GM12878 (cell line): ENCODE data around the gene DIP2C. TPM values are rescaled to one million over a fixed set of nuclear protein-coding genes. Genes with fewer than 3 reads are reported as not detected.

Experiments
- ATAC-seq: fragments of 200-7000 bp; cut with Tn5 transposase; 3 replicates; pipeline ENCODE4 v1.9.1; 2020; ENCODE audit warnings: mild to moderate bottlenecking, moderate library complexity
- BruUV-seq: library from RNA; stranded (reverse); fragments of 400-500 nt; replicated peaks from 2 replicates; lab custom pipeline; 2021; lab: Mats Ljungman, UMichigan
- CTCF ChIA-PET: fragments of 300-600 bp; sonication (Branson Sonifier 250); formaldehyde crosslinking; extraction: SDS; loops from one replicate; lab custom pipeline; 2021; ENCODE audit warnings: inconsistent platforms; lab: Yijun Ruan, JAX
- POLR2A ChIA-PET: fragments of 350-600 bp; formaldehyde crosslinking; extraction: SDS; loops from one replicate; lab custom pipeline; 2021; ENCODE audit warnings: inconsistent platforms; lab: Charles Lee
- RAD21 ChIA-PET: fragments of 300-600 bp; sonication (Branson Sonifier 250); formaldehyde crosslinking; loops from one replicate; lab custom pipeline; 2023; ENCODE audit warnings: antibody characterized with exemption; ENCODE audit not compliant: unreplicated experiment; lab: Charles Lee
- SMC1A ChIA-PET: fragments of 300-600 bp; sonication (Branson Sonifier 250); formaldehyde crosslinking; loops from one replicate; lab custom pipeline; 2023; ENCODE audit not compliant: unreplicated experiment, uncharacterized antibody; lab: Charles Lee
- DNase-seq: peaks from one replicate; pipeline ENCODE4 v3.0.0-alpha.2; 2011; ENCODE audit warnings: low read depth, low spot score
- FAIRE-seq: peaks from 3 replicates; lab custom pipeline; 2011; peaks lifted over from hg19 to GRCh38; lab: Jason Lieb, UNC
- H2AFZ ChIP-seq: 2 replicates; pipeline ENCODE4 v1.6.0; 2011; ENCODE audit warnings: low read depth, low read length, control low read depth; ENCODE audit not compliant: control insufficient read depth
- H3K27ac ChIP-seq: 2 replicates; pipeline ENCODE4 v1.5.1; 2011; ENCODE audit warnings: control low read depth; ENCODE audit not compliant: control insufficient read depth, insufficient read depth
- H3K27me3 ChIP-seq, 2 experiments: replicated peaks in 1 of 2; 2 replicates each; pipeline versions ENCODE4 v1.6.0 to v1.6.1; 2011; ENCODE audit warnings: low read length in 1 of 2; ENCODE audit not compliant: control insufficient read depth in 2 of 2, insufficient read depth in 2 of 2
- H3K36me3 ChIP-seq, 2 experiments: 2 replicates each; pipeline ENCODE4 v1.5.1; 2011; ENCODE audit warnings: low read length in 1 of 2; ENCODE audit not compliant: control insufficient read depth in 2 of 2, insufficient read depth in 2 of 2
- H3K4me1 ChIP-seq: 2 replicates; pipeline ENCODE4 v1.6.1; 2011; ENCODE audit warnings: mild to moderate bottlenecking, low read length, moderate library complexity, mixed read lengths; ENCODE audit not compliant: control insufficient read depth, insufficient read depth
- H3K4me2 ChIP-seq: 2 replicates; pipeline ENCODE4 v1.6.0; 2011; ENCODE audit warnings: control low read depth; ENCODE audit not compliant: control insufficient read depth, insufficient read depth
- H3K4me3 ChIP-seq: fragments of 200-600 bp; sonication (generic); 2 replicates; pipeline ENCODE4 v1.5.1; 2016
- H3K79me2 ChIP-seq: 2 replicates; pipeline ENCODE4 v1.6.0; 2011; ENCODE audit warnings: low read length; ENCODE audit not compliant: control insufficient read depth, insufficient read depth
- H3K9ac ChIP-seq: 2 replicates; pipeline ENCODE4 v1.8.0; 2011; ENCODE audit warnings: low read length, control low read depth, mixed read lengths; ENCODE audit not compliant: control insufficient read depth, insufficient read depth
- H3K9me3 ChIP-seq: replicated peaks from 3 replicates; pipeline ENCODE4 v1.5.1; 2011; ENCODE audit warnings: mild to moderate bottlenecking, low read length; ENCODE audit not compliant: control insufficient read depth, insufficient read depth
- H4K20me1 ChIP-seq: 2 replicates; pipeline ENCODE4 v1.6.0; 2011; ENCODE audit not compliant: control insufficient read depth, insufficient read depth
- BACH1 ChIP-seq: fragments of 450-650 bp; IDR thresholded peaks from 2 replicates; pipeline ENCODE4 v1.6.1; 2017; ENCODE audit warnings: mild to moderate bottlenecking, borderline replicate concordance
- BCL11A ChIP-seq: IDR thresholded peaks from 2 replicates; pipeline ENCODE4 v1.6.1; 2011; ENCODE audit warnings: low read depth, low read length
- IKZF2 ChIP-seq, 2 experiments: fragments of 450-650 bp; IDR thresholded peaks; 2 replicates each; pipeline ENCODE4 v1.6.1; 2017; ENCODE audit warnings: mild to moderate bottlenecking in 2 of 2, moderate library complexity in 2 of 2
- KAT2A ChIP-seq: conservative IDR thresholded peaks from 2 replicates; pipeline ENCODE4 v1.6.1; 2011; ENCODE audit warnings: low read depth, low read length; ENCODE audit not compliant: control insufficient read depth
- KLF5 ChIP-seq: fragments of 450-650 bp; IDR thresholded peaks from 2 replicates; pipeline ENCODE4 v1.6.1; 2014; ENCODE audit warnings: mild to moderate bottlenecking; ENCODE audit not compliant: partially characterized antibody
- LARP7 ChIP-seq: fragments of 450-650 bp; IDR thresholded peaks from 2 replicates; pipeline ENCODE4 v1.6.1; 2017; ENCODE audit warnings: mild to moderate bottlenecking
- MTA3 ChIP-seq: IDR thresholded peaks from 2 replicates; pipeline ENCODE4 v1.6.1; 2012; ENCODE audit warnings: low read length, inconsistent platforms, borderline replicate concordance
- NRF1 ChIP-seq: conservative IDR thresholded peaks from 2 replicates; pipeline ENCODE4 v1.6.1; 2011; ENCODE audit warnings: mild to moderate bottlenecking, low read depth, low read length, improper control_type of control experiment
- SMAD5 ChIP-seq: IDR thresholded peaks from 2 replicates; pipeline ENCODE4 v1.6.1; 2016; ENCODE audit warnings: antibody characterized with exemption, low read depth
- WRNIP1 ChIP-seq: IDR thresholded peaks from 2 replicates; pipeline ENCODE4 v1.6.1; 2011; ENCODE audit warnings: low read depth, low read length, improper control_type of control experiment, borderline replicate concordance
- WGBS: methylation state at CpG from one replicate; pipeline ENCODE4 v1.1.6; 2016; ENCODE audit warnings: low lambda C conversion rate; ENCODE audit not compliant: insufficient replicate concordance, insufficient coverage; ENCODE audit errors: missing lambda C conversion rate; 5-methylcytosine and 5-hydroxymethylcytosine counted together
- in situ Hi-C: fragments of 300-500 bp; cut with MboI; formaldehyde crosslinking; loops from 9 replicates; pipeline ENCODE4 v1.14.3; 2018; ENCODE audit warnings: mixed read lengths
- intact Hi-C: fragments of 100-400 bp; cut with micrococcal nuclease; formaldehyde crosslinking; loops from one replicate; pipeline ENCODE4 v1.14.2; 2022; ENCODE audit not compliant: unreplicated experiment
- polyA plus RNA-seq, 11 experiments: library from polyadenylated mRNA; depleted of rRNA in 4 of 11; unstranded in 6 of 11; stranded (reverse) in 5 of 11; fragments of >200 nt; fragmentation: Nextera tagmentation in 4 of 11; fragmentation: Illumina TruSeq in 1 of 11; extraction: Ambion mirVana in 4 of 11; extraction: Trizol in 1 of 11; gene quantifications; 1 replicate in 1 of 11; 2 replicates in 10 of 11; pipeline versions ENCODE4 v1.2.1 to v1.2.3, GENCODE V29; 2011 to 2016; ENCODE audit warnings: inconsistent platforms in 2 of 11, missing spikeins in 2 of 11, low read depth in 1 of 11
- total RNA-seq, 4 experiments: library from RNA; depleted of rRNA in 3 of 4; stranded (reverse); fragments of >200 nt in 3 of 4; fragmentation: Illumina TruSeq in 1 of 4; extraction: Trizol in 1 of 4; gene quantifications; 2 replicates each; pipeline versions ENCODE4 v1.2.1 to v1.2.3, GENCODE V29; 2013 to 2021
- TF ChIP-seq, protein P1 (sequence below): fragments of 450-650 bp; IDR thresholded peaks from 2 replicates; pipeline ENCODE4 v1.6.1; 2016; ENCODE audit warnings: mild to moderate bottlenecking, moderate library complexity, borderline replicate concordance
- TF ChIP-seq, protein P2 (sequence below): fragments of 450-650 bp; IDR thresholded peaks from 2 replicates; pipeline ENCODE4 v1.6.1; 2018; ENCODE audit warnings: borderline replicate concordance, mild to moderate bottlenecking; ENCODE audit not compliant: partially characterized antibody

DIP2C gene
- total and polyA plus RNA-seq, 10 of the 15 experiments (the other 5 are each of a cell fraction or from before 2014, with no cell fraction given), result 0.01 to 0.10 (median 0.06) TPM

DNA sequence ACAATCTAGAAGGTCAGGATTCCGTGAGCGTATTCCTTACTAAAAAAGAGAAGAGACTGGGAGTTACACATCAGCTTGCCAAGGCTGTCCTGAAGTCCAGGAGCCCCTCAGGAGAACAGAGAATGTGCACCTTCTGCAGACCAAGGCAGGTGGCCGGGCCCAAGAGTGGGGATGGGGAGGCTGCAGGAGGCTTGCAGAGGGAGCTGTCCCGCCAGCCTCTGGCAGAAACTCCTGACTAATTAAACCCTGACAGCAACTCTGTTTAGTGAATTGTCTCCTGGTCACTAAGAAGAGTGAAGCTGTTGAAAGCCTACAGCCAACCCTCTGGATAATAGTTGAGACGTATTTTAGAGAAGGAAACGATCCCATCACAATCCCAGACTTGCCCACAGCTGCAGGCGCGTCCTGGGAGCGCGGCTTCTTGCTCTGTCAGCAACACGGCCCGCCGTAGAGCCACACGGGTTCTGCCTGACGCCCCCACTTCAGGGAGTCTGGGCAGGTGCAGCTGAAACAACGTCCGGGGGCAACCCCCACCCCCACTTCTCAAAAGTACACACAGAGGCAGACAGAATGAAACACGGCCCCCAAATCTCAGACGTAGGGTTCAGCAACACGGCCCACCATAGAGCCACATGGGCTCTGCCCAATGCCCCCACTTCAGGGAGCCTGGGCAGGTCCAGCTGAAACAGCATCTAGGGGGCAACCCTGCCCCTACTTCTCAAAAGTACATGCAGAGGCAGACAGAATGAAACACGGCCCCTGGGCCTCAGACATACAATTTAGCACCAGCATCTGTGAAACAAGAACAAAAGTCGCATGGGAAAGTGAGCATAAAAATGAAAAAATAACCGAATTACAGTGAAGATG, 45.2 kb downstream of the DIP2C start:
- no peak overlapping the region for H2AFZ ChIP-seq
- no peak for FAIRE-seq
- H3K4me1 ChIP-seq, result no peaks in the 10 kb centered on the region
- H3K36me3 ChIP-seq, result no peaks in the 10 kb centered on the region
- POLR2A ChIA-PET, result no interaction called here
- H3K4me2 ChIP-seq, result no peak overlapping the region
- H3K9ac ChIP-seq, result no peak overlapping the region
- in situ Hi-C loops (no loop called here), intact Hi-C loops (no loop called here)
- RAD21 ChIA-PET, result no interaction called here
- H4K20me1 ChIP-seq, result no peaks in the 10 kb centered on the region
- WGBS, result 57% methylated on average over 23 of the region's 23 CpGs
- H3K79me2 ChIP-seq, result no peaks in the 10 kb centered on the region
- peaks cover 1% of the 10 kb centered on the region; the same call in 1 of the 3 replicates for H3K9me3 ChIP-seq
- no peaks in the 10 kb centered on the region for H3K27me3 ChIP-seq
- no peak overlapping the region for H3K27ac ChIP-seq
- no peak overlapping the region for H3K4me3 ChIP-seq
- ATAC-seq, result no peak
- TF ChIP-seq, protein P1, sequence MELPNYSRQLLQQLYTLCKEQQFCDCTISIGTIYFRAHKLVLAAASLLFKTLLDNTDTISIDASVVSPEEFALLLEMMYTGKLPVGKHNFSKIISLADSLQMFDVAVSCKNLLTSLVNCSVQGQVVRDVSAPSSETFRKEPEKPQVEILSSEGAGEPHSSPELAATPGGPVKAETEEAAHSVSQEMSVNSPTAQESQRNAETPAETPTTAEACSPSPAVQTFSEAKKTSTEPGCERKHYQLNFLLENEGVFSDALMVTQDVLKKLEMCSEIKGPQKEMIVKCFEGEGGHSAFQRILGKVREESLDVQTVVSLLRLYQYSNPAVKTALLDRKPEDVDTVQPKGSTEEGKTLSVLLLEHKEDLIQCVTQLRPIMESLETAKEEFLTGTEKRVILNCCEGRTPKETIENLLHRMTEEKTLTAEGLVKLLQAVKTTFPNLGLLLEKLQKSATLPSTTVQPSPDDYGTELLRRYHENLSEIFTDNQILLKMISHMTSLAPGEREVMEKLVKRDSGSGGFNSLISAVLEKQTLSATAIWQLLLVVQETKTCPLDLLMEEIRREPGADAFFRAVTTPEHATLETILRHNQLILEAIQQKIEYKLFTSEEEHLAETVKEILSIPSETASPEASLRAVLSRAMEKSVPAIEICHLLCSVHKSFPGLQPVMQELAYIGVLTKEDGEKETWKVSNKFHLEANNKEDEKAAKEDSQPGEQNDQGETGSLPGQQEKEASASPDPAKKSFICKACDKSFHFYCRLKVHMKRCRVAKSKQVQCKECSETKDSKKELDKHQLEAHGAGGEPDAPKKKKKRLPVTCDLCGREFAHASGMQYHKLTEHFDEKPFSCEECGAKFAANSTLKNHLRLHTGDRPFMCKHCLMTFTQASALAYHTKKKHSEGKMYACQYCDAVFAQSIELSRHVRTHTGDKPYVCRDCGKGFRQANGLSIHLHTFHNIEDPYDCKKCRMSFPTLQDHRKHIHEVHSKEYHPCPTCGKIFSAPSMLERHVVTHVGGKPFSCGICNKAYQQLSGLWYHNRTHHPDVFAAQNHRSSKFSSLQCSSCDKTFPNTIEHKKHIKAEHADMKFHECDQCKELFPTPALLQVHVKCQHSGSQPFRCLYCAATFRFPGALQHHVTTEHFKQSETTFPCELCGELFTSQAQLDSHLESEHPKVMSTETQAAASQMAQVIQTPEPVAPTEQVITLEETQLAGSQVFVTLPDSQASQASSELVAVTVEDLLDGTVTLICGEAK, result no peak
- TF ChIP-seq KAT2A, result no peak
- no peak for TF ChIP-seq BCL11A
- TF ChIP-seq NRF1, result no peak
- no peak for TF ChIP-seq SMAD5
- no peak for TF ChIP-seq WRNIP1
- TF ChIP-seq IKZF2 (IDR thresholded peaks at IDR 0.05), result no peak
- no peak for TF ChIP-seq BACH1
- TF ChIP-seq MTA3, result no peak
- TF ChIP-seq, protein P2, sequence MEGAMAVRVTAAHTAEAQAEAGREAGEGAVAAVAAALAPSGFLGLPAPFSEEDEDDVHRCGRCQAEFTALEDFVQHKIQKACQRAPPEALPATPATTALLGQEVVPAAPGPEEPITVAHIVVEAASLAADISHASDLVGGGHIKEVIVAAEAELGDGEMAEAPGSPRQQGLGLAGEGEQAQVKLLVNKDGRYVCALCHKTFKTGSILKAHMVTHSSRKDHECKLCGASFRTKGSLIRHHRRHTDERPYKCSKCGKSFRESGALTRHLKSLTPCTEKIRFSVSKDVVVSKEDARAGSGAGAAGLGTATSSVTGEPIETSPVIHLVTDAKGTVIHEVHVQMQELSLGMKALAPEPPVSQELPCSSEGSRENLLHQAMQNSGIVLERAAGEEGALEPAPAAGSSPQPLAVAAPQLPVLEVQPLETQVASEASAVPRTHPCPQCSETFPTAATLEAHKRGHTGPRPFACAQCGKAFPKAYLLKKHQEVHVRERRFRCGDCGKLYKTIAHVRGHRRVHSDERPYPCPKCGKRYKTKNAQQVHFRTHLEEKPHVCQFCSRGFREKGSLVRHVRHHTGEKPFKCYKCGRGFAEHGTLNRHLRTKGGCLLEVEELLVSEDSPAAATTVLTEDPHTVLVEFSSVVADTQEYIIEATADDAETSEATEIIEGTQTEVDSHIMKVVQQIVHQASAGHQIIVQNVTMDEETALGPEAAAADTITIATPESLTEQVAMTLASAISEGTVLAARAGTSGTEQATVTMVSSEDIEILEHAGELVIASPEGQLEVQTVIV, result no peak
- TF ChIP-seq LARP7, result no peak
- no peak for TF ChIP-seq KLF5
- SMC1A ChIA-PET, result no interaction called here
- CTCF ChIA-PET, result no interaction called here
- no TSS peak for BruUV-seq
- DNase-seq, result no peak
